H9 (cell line): ENCODE data around the gene SYVN1. TPM values are rescaled to one million over a fixed set of nuclear protein-coding genes. Genes with fewer than 3 reads are reported as not detected.

ENCODE experiments used
- DNase-seq: peaks from one replicate; pipeline ENCODE4 v3.0.0-alpha.2; 2017
- H2AFZ ChIP-seq: one replicate; pipeline ENCODE4 v1.6.1; 2013; ENCODE audit warnings: mild to moderate bottlenecking, low read length, control low read depth, moderate library complexity
- H2AK5ac ChIP-seq: 2 replicates; pipeline ENCODE4 v1.6.1; 2013; ENCODE audit warnings: low read length, control low read depth, mixed read lengths; ENCODE audit not compliant: insufficient read length
- H2BK120ac ChIP-seq: one replicate; pipeline ENCODE4 v1.6.1; 2013; ENCODE audit warnings: low read depth, mild to moderate bottlenecking, low read length, control low read depth, inconsistent platforms; ENCODE audit not compliant: poor library complexity, severe bottlenecking
- H2BK12ac ChIP-seq: 2 replicates; pipeline ENCODE4 v1.6.1; 2013; ENCODE audit warnings: low read length, control low read depth, mixed read lengths, low read depth; ENCODE audit not compliant: insufficient read length
- H2BK15ac ChIP-seq: 2 replicates; pipeline ENCODE4 v1.6.1; 2013; ENCODE audit warnings: low read depth, low read length, control low read depth
- H2BK20ac ChIP-seq: one replicate; pipeline ENCODE4 v1.6.1; 2013; ENCODE audit warnings: low read depth, mild to moderate bottlenecking, low read length, control low read depth, inconsistent platforms; ENCODE audit not compliant: poor library complexity, severe bottlenecking
- H2BK5ac ChIP-seq: 2 replicates; pipeline ENCODE4 v1.6.1; 2013; ENCODE audit warnings: low read length, control low read depth, mixed read lengths; ENCODE audit not compliant: insufficient read length
- H3K14ac ChIP-seq: 2 replicates; pipeline ENCODE4 v1.6.1; 2013; ENCODE audit warnings: low read length, control low read depth; ENCODE audit not compliant: insufficient read depth
- H3K18ac ChIP-seq: 2 replicates; pipeline ENCODE4 v1.6.1; 2013; ENCODE audit warnings: low read depth, mild to moderate bottlenecking, mixed read lengths, low read length, control low read depth; ENCODE audit not compliant: insufficient read length
- H3K23ac ChIP-seq: 2 replicates; pipeline ENCODE4 v1.6.1; 2013; ENCODE audit warnings: low read length, control low read depth, mixed read lengths, low read depth; ENCODE audit not compliant: insufficient read length
- H3K23me2 ChIP-seq: 2 replicates; pipeline ENCODE4 v1.6.1; 2013; ENCODE audit warnings: low read depth, mild to moderate bottlenecking, mixed read lengths, low read length, control low read depth; ENCODE audit not compliant: insufficient read length, poor library complexity, severe bottlenecking
- H3K27ac ChIP-seq: 2 replicates; pipeline ENCODE4 v1.5.1; 2013; ENCODE audit warnings: low read length, control low read depth, mixed read lengths, low read depth; ENCODE audit not compliant: insufficient read length
- H3K27me3 ChIP-seq: 2 replicates; pipeline ENCODE4 v1.6.1; 2013; ENCODE audit warnings: low read length, control low read depth, inconsistent platforms; ENCODE audit not compliant: insufficient read depth
- H3K4ac ChIP-seq: 2 replicates; pipeline ENCODE4 v1.6.1; 2013; ENCODE audit warnings: low read depth, mild to moderate bottlenecking, control low read depth, inconsistent platforms, low read length, moderate library complexity
- H3K4me1 ChIP-seq: 2 replicates; pipeline ENCODE4 v1.6.1; 2013; ENCODE audit warnings: low read length, control low read depth, inconsistent platforms; ENCODE audit not compliant: insufficient read depth
- H3K4me2 ChIP-seq: 2 replicates; pipeline ENCODE4 v1.6.1; 2013; ENCODE audit warnings: low read length, control low read depth, mixed read lengths; ENCODE audit not compliant: insufficient read length, insufficient read depth
- H3K56ac ChIP-seq: 2 replicates; pipeline ENCODE4 v1.6.1; 2013; ENCODE audit warnings: low read depth, mild to moderate bottlenecking, mixed read lengths, low read length, control low read depth; ENCODE audit not compliant: insufficient read length
- H3K79me1 ChIP-seq: 2 replicates; pipeline ENCODE4 v1.6.1; 2013; ENCODE audit warnings: low read depth, mild to moderate bottlenecking, moderate library complexity, low read length, control low read depth, inconsistent platforms; ENCODE audit not compliant: insufficient read depth, poor library complexity, severe bottlenecking
- H3K79me2 ChIP-seq: 2 replicates; pipeline ENCODE4 v1.6.1; 2013; ENCODE audit warnings: low read length, control low read depth, inconsistent platforms; ENCODE audit not compliant: insufficient read depth
- H3K9ac ChIP-seq: 2 replicates; pipeline ENCODE4 v1.6.1; 2013; ENCODE audit warnings: low read length, control low read depth, mixed read lengths; ENCODE audit not compliant: insufficient read length; ENCODE audit errors: extremely low read depth
- H3K9me3 ChIP-seq: one replicate; pipeline ENCODE4 v1.6.1; 2013; ENCODE audit warnings: low read depth, low read length, inconsistent platforms; ENCODE audit not compliant: control insufficient read depth
- H3T11ph ChIP-seq: one replicate; pipeline ENCODE4 v1.6.1; 2013; ENCODE audit warnings: mild to moderate bottlenecking, low read length, control low read depth, inconsistent platforms
- H4K20me1 ChIP-seq: one replicate; pipeline ENCODE4 v1.6.1; 2013; ENCODE audit not compliant: control insufficient read depth, insufficient read length, insufficient read depth
- H4K5ac ChIP-seq: 2 replicates; pipeline ENCODE4 v1.6.1; 2013; ENCODE audit warnings: low read depth, mild to moderate bottlenecking, mixed read lengths, low read length, control low read depth; ENCODE audit not compliant: insufficient read length
- H4K8ac ChIP-seq: replicated peaks from 2 replicates; pipeline ENCODE4 v1.6.1; 2013; ENCODE audit warnings: low read length, control low read depth, mixed read lengths, low read depth; ENCODE audit not compliant: insufficient read length
- H4K91ac ChIP-seq: 2 replicates; pipeline ENCODE4 v1.6.1; 2013; ENCODE audit warnings: low read depth, mild to moderate bottlenecking, moderate library complexity, mixed read lengths, low read length, control low read depth; ENCODE audit not compliant: insufficient read length
- H3K27ac Mint-ChIP-seq, 3 experiments: 2 replicates in 2 of 3; 3 replicates in 1 of 3; pipeline ENCODE4 v1.8.0; 2020 to 2021; ENCODE audit warnings: mixed read lengths in 3 of 3, mild to moderate bottlenecking in 1 of 3, moderate library complexity in 1 of 3
- H3K27me3 Mint-ChIP-seq: 2 replicates; pipeline ENCODE4 v1.8.0; 2021; ENCODE audit warnings: low read depth, mild to moderate bottlenecking, moderate library complexity, mixed read lengths
- H3K36me3 Mint-ChIP-seq, 3 experiments: 2 replicates in 2 of 3; 3 replicates in 1 of 3; pipeline ENCODE4 v1.8.0; 2020 to 2021; ENCODE audit warnings: low read depth in 3 of 3, mixed read lengths in 3 of 3; ENCODE audit not compliant: insufficient read depth in 1 of 3
- H3K4me1 Mint-ChIP-seq, 2 experiments: 2 replicates each; pipeline ENCODE4 v1.8.0; 2020; ENCODE audit warnings: mixed read lengths in 2 of 2
- H3K4me3 Mint-ChIP-seq, 2 experiments: 2 replicates in 1 of 2; 3 replicates in 1 of 2; pipeline ENCODE4 v1.8.0; 2020 to 2021; ENCODE audit warnings: mild to moderate bottlenecking in 2 of 2, mixed read lengths in 2 of 2, moderate library complexity in 1 of 2
- H3K9me3 Mint-ChIP-seq, 2 experiments: 2 replicates in 1 of 2; 3 replicates in 1 of 2; pipeline ENCODE4 v1.8.0; 2020; ENCODE audit warnings: mild to moderate bottlenecking in 2 of 2, mixed read lengths in 2 of 2, moderate library complexity in 1 of 2
- WGBS: extraction: QIAGEN DNeasy Blood & Tissue Kit; methylation state at CpG from one replicate; pipeline ENCODE4 v1.1.7; 2013; ENCODE audit warnings: missing lambda C conversion rate, low lambda C conversion rate, mixed read lengths; ENCODE audit not compliant: insufficient read length; ENCODE audit errors: extremely low coverage; 5-methylcytosine and 5-hydroxymethylcytosine counted together
- total RNA-seq: library from RNA; stranded (reverse); gene quantifications from 2 replicates; pipeline ENCODE4 v1.2.1, GENCODE V29; 2021
- TF ChIP-seq, protein P1 (sequence below): fragments of 200-600 bp; sonication (generic); conservative IDR thresholded peaks from 3 replicates; pipeline ENCODE4 v1.8.0; 2021; ENCODE audit warnings: antibody characterized with exemption, mild to moderate bottlenecking

Gene SYVN1
- total RNA-seq, 1 experiment from 2014 or later, result 31.6 TPM

DNA sequence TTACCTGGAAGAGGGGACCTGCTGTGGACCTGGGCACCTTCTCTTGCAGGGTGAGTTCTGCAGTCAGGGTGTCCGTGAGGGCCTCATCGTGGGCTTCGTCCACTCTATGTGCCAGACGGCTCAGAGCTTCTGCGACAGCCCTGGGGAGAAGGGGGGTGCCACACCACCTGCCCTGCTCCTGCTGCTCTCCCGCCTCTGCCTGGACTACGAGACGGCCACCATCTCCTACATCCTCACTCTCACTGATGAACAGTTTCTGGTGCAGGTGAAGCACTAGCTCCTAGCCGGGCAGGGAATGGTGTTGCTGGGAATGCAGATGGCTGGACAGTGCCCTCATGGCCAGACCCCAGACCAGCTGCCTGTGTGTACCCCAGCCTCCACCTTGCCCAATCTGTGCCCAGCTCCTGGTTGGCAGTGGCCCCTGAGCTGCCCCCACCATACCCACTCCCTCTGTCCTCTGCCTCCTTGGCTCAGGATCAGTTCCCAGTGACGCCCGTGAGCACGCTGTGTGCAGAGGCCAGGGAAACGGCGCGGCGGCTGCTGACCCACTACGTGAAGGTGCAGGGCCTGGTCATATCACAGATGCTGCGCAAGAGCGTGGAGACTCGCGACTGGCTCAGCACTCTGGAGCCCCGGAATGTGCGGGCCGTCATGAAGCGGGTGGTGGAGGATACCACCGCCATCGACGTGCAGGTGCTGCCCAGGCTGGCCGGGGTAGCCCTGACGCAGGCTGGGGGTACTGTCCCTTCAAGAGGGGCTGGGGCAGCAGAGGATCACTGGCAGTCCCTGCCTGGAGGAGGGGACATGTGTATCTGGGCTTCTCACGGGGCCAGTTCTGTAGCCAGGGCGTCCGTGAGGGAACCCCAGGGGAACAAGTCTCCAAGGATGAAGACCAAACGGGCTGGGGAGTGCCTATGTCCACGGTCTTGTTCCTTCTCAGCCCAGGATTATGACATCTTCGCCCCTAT lies 24.8 kb downstream of the SYVN1 start:
- Mint-ChIP-seq H3K4me1 (peaks cover 15 to 19% of the 10 kb centered on the region in 2 experiments), H3K4me3 (no peak overlapping the region), H3K36me3 (peaks cover 2 to 18% (median 15%) of the 10 kb centered on the region in 3 experiments; a peak in 6 of 7 replicates), H3K27ac (no peak overlapping the region), H3K27me3 (no peaks in the 10 kb centered on the region), H3K9me3 (no peaks in the 10 kb centered on the region)
- WGBS, result no CpG with 5 or more reads among the region's 36 CpGs
- Histone ChIP-seq H3K9ac (no peak overlapping the region), H2BK15ac (no peak overlapping the region), H3K23ac (no peak overlapping the region), H3K14ac (no peak overlapping the region), H3K79me1 (no peaks in the 10 kb centered on the region), H3K18ac (no peak overlapping the region), H2BK5ac (no peak overlapping the region), H3K9me3 (no peaks in the 10 kb centered on the region), H3K27ac (no peak overlapping the region), H2BK120ac (no peak overlapping the region), H2BK20ac (no peak overlapping the region), H3K4me2 (no peak overlapping the region), H4K20me1 (no peaks in the 10 kb centered on the region), H3K27me3 (no peaks in the 10 kb centered on the region), H2BK12ac (no peak overlapping the region), H3K4me1 (no peaks in the 10 kb centered on the region), H4K5ac (no peak overlapping the region), H3T11ph (no peak overlapping the region), H2AFZ (no peak overlapping the region), H4K8ac (no peak overlapping the region), H3K56ac (no peak overlapping the region), H3K79me2 (no peaks in the 10 kb centered on the region), H3K4ac (no peak overlapping the region), H3K23me2 (peaks cover 13% of the 10 kb centered on the region), H4K91ac (no peak overlapping the region), H2AK5ac (no peak overlapping the region)
- TF ChIP-seq, protein P1, sequence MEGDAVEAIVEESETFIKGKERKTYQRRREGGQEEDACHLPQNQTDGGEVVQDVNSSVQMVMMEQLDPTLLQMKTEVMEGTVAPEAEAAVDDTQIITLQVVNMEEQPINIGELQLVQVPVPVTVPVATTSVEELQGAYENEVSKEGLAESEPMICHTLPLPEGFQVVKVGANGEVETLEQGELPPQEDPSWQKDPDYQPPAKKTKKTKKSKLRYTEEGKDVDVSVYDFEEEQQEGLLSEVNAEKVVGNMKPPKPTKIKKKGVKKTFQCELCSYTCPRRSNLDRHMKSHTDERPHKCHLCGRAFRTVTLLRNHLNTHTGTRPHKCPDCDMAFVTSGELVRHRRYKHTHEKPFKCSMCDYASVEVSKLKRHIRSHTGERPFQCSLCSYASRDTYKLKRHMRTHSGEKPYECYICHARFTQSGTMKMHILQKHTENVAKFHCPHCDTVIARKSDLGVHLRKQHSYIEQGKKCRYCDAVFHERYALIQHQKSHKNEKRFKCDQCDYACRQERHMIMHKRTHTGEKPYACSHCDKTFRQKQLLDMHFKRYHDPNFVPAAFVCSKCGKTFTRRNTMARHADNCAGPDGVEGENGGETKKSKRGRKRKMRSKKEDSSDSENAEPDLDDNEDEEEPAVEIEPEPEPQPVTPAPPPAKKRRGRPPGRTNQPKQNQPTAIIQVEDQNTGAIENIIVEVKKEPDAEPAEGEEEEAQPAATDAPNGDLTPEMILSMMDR, result no peak
- DNase-seq, result no peak
